Endometrial microvascular endothelial cells (primary cell): ENCODE results near the gene REXO1. TPM values are rescaled to one million over a fixed set of nuclear protein-coding genes. Genes with fewer than 3 reads are reported as not detected.

ENCODE experiments used
- in situ Hi-C: cut with HindIII; loops from 2 replicates; pipeline ENCODE4 v1.10.0; 2017; ENCODE audit warnings: low sequenced_read_pairs, low pct_unique_long_range_greater_than_20kb; ENCODE audit errors: inconsistent ontology term
- total RNA-seq: library from RNA; depleted of rRNA; stranded (reverse); fragments of >200 nt; gene quantifications from one replicate; pipeline ENCODE4 v1.2.3, GENCODE V29; 2015; ENCODE audit errors: inconsistent ontology term

REXO1 gene
- total RNA-seq, 1 donor from 2014 or later = 15.7 TPM

DNA sequence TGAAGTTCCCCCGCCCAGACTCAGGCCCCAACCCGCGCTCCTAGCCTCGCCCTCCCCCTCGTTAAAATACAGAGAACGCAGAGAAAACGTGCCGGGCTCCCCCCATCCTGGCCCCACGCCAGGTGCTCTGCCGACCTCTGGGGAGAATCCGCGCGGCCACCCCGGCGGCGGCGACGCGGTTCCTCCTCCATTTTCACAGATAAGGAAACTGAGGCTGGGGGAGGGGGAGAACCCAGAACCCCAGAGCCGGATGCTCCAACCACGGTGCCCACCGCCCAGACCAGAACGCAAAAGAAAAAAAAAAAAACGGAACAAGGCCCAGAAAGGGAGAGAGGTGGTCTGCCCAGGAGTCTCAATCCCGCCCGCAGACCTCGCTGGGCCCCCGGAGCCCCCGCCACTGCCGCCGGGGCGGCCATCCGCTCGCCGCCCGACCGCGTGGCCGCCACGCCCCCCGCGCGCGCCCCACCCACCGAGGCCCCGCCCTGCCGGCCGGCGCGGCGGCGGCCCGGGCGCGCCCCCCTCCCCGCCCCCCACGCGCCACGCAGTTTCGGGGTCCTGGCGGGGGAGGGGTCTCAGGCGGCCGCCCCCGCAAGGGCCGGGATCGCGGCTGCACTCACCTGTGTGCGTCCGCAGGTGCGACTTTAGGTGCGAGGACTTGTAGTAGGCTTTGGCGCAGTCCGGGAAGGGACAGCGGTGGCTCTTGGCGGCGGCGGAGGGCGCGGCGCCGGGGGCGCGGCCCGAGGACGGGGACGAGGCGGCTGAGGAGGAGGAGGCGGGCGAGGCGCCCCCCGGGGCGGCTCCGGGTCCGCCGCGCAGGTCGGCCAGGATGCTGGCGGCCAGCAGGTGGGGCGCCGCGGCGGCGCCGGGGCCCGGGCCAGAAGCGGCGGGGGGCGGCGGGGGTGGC lies 14.4 kb upstream of the REXO1 start:
- in situ Hi-C loops = no loop called here

DNA sequence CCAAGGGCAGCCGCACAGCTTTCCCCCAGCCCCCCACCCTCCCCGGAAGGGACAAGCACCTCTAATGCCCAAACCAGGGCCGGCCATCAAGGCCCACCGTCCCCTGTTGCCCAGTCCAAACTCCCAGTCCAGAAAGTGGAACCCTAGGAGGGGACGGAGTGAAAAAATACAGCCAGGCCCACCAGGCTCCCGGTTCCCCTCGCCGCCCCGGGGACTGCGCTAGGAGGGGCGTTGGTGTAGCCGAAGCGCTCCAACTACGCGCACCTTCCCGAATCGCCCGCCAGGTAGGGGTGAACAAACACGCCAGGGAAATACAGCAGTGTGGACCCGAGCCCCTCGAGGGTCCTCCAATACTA lies 13.8 kb upstream of the REXO1 start:
- in situ Hi-C loops = no loop called here

- in situ Hi-C loops = no loop called here
Observed at GRCh38 chr19:1861599-1862031, 13.3 kb upstream of the REXO1 start.

GRCh38 chr19:1860821-1861598 lies 12.7 kb upstream of the REXO1 start:
- in situ Hi-C loops = no loop called here

DNA sequence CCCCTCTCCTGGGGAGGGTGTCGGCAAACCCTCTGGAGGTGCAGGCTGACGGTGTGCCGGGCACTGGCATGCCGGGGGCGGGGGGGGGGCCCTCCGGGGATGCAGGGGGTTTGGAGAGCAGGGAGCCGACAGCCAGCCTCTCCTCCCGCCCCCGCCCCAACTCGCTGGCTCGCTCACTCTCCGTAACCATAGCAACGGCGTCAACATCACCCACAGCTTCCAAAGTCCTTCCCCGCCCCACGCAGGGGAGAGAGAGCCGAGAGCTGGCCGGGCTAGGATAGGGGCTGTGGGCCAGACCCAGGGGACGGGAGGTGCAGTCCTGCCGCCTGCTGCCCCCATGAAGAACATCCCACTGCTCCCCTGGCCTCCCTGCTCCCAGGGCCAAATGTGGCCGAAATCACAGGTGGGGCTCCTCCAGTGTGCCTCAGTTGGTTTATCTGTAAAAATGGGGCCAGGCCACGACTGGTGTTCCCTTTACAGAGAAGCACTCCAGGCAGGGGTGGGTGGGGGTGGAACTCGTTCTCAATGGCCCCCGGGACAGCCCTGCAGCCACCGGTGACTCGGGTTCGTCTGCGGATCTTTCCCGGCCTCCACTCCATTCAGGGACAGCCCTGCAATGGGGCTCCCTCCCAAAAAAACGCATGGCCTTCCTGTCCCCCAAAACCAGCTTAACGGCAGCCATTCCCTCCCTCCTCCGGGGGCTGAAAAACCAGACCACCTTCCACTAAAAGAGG lies 11.9 kb upstream of the REXO1 start:
- in situ Hi-C loops = no loop called here

DNA sequence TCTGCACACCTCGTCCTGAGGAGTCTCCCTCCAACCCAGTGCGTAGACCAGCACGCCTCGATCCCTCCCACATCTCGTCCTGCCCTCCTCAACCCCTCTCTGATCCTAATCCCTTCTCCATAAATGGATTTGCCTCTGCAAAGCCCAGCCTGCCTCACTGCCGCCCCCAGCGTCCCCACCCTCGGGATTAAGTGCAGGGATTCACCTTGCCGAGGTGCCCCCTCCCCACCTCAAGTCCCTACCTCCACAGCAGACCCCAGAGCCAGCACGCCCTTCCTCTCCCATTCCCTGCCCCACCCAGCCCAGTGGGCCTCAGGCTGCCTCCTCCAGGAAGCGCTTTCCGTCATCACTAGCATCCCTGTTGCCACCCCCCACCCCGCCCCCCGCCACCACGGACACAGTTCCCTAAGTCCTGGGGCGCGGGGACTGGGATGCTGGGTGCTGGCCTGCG lies 11.1 kb upstream of the REXO1 start:
- in situ Hi-C loops = no loop called here

DNA sequence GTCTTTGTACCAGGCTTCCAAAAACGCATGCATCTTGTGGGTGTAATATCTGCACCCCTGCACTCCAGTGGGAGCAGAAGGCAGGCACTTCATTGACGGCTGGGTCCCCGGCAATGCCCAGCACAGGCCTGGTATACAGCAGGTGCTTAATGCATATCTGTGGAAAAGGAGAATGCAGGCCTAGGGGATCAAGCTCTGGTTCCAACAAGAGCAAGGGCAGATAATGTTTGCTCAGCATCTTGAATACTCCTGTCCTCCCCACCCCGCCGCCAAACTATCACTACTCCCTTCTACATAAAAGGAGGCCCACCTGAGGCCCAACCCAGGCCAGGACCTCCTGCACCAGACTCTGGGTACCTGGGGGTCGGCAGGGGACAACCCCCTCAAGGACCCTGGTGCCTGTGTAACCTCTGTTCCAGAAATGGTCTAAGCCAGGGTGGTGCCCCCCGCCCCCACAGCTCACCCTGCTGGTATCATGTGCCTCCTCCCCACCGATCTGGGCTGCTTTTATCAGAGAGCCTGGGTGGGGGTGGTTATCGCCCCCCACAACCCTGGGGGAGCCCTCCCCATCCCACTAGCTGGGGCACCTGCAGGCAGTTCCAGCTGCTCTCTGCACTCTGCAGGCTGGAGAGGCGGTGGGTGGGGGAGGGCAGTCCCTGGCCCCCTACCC lies 10.3 kb upstream of the REXO1 start:
- in situ Hi-C loops = no loop called here

GRCh38 chr19:1857648-1858326 lies 9.5 kb upstream of the REXO1 start:
- in situ Hi-C loops = no loop called here

DNA sequence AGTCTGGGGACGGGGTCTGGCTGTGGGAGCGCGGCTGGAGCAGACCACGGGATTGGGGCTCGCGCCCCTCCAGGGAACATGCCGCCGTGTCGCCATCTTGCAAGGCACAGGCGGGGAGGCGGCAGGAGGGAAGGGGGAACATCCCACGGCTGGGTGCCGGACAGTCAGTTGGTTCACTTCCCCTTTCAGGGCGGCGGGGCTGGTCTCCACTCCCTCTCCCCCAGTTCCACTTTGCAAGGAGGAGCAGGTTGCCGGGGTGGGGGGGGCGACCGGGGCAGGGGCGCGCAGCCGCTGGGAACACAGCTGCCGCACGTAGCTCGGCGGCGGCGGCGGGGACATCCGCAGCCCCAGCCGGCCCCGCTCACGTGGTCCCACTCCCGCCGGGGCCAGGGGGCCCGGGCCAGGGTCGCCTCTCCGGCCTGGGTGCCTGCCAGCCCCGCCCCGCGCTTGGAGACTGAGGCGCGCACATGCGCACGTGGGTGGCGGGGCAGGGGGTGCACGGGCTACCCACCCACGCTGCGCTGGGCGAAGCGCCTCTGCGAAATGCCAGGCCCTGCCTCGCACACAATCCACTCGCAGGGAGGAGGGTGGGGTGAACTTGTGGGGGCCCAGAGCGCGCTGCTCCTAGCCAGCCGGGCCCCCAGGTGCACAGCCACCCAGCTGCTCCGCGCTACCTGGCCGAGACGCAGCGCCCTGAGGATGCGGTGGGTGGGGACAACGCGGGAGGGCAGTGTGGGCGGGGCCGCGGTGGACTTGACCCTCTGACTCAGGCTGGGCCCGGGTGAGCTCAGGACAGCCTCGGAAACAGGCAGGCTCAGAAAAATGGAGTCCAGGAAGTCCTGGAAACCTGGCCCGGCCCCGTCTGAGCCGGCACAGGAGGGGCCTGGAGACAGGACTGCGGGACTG lies 8.7 kb upstream of the REXO1 start:
- in situ Hi-C loops = no loop called here

DNA sequence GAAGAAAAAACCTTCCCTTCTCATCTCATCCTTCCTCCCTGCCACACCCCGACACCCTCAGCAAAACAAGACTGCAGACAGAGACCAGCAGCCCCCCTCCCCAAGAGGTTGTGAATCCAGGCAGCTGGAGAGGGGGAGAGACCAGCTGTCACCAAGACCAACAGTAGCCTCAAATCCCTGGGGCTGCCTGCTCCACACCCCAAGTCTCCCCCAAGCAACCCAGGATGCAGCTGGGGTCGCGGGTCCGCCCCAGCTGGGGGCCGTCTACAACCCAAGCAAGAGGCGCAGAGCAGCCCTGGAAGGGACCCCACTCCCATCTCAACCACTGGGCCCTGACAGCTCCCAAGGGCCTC lies 8.0 kb upstream of the REXO1 start:
- in situ Hi-C loops = no loop called here

DNA sequence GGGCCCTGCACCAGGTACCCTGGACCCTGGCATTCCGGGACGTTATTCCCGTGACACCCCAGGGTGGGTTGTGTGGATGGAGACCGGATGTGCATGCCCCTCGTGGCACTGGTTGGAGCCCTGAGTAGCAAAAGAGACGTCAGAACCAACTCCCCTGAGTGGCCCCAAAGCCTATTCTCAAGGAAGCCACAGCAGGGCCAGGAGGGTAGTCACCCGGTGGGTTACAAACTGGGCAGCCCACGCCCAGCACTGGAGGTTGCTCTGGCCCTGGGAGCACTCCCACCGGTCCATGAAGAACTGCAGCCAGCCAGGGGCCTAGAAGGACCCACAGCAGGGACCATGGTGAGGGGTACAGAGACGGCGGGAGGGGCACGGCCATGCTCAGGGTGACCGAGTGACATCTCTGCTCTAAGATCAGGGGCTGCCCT lies 7.6 kb upstream of the REXO1 start:
- in situ Hi-C loops = no loop called here

DNA sequence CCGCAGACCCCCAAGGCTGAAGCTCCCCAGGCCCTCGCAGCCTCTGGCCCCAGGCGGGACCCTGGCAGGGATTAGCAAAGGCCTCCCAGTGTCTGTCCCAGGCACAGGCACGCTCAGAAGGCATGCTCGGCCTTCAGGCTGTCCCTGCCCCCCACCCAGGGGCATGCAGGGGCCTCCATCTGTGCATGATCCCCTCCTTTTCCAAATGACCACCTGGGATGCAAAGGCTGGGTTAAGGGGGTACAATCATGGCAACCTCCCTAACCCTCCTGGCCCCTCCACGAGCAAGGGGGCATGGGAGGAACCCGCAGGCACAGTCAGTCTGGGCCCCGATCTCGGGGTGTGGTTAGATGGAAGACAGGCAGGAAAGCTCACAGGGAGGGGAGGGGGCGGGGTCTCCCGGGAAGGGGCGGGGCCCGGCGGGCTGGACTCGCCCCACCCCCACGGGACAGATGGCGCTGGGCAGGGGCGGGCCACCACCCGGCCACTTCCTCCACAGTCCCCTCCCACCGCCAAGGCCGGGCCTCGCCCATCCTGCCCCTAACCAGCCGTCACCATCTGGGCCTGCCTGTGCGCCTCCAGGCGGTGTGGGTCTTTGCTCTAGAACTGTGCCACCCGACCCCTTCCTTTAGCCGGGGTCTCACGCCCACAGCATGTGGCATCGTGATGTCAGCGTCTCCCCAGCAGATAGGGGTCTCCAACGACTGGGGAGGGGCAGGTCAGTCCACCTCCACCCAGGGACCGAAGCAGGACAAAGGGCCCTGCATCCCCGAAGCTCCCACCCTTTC lies 7.0 kb upstream of the REXO1 start:
- in situ Hi-C loops = no loop called here

GRCh38 chr19:1854542-1855039 lies 6.3 kb upstream of the REXO1 start:
- in situ Hi-C loops = no loop called here

- in situ Hi-C loops = no loop called here
Observed at GRCh38 chr19:1854039-1854541, 5.8 kb upstream of the REXO1 start.

- in situ Hi-C loops = no loop called here
Observed at GRCh38 chr19:1853295-1854038, 5.2 kb upstream of the REXO1 start.
